CD4-positive, alpha-beta T cell treated with Interleukin-2 at 100 ng/mL for 4 hours (primary cell): ENCODE measurements around the gene TSC22D4.

Experiments
- DNase-seq: peaks from one replicate; pipeline ENCODE4 v3.0.0-alpha.2; 2020; ENCODE audit warnings: low spot score

The TSC22D4 gene

GRCh38 chr7:100428199-100428966 lies 50.6 kb downstream of the TSC22D4 start, which contains the start of gene ZCWPW1:
Gene ZCWPW1 (minus strand): TSS chr7:100428703. CDS start chr7:100420649, 8,054 bp downstream.
- DNase-seq: peak; percentile 98

- DNase-seq: no peak
These were observed 51.2 kb downstream of the TSC22D4 start for GRCh38 chr7:100427762-100428198.

GRCh38 chr7:100426516-100426915 lies 52.5 kb downstream of the TSC22D4 start:
- no peak for DNase-seq

DNA sequence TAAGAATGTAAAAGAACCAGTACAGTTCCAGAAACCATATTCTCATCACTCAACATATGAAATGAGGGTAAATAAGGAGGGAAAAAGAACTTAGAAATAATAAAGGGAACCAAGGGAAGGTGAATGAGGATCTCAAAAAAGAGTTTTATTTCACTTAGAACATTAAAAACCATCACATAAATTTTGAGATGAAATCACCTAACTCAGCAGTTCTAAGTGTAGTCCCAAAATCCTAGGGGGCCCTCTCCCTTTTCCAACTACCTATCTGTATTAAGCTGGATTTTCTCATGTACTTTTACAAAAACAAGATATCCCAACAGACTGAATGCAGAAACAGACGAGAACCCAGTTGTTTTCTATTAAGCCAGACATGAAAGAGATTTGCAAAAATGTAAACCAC lies 53.7 kb downstream of the TSC22D4 start:
- no peak for DNase-seq

- no peak for DNase-seq
These were observed 55.7 kb downstream of the TSC22D4 start for GRCh38 chr7:100423315-100423714.

DNA sequence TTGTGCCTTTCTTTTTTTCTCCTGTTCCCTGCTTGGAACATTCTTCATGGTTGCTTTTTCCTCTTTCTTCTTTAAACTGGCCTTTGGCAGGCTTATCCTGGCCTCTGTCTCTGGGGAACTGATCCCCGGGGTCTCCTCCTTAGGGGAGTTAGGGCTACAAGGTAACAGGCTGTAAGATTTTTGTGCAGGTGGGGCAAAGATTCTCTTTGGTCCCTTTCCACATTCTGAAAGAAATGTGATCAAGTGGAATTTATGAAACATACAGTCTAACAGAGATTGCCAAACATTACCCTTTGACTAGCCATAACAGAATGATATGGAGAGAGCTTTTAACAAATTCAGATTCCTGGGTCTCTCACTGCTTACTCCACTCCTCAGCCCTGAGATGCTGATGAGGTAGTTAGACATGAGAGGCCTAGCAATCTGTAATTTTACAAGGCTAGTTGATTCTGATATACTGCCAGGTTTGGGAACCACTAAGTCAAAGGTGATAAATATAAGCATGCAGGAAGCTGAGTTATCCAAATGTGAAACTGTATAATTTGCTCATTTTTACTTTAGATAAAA lies 59.3 kb downstream of the TSC22D4 start:
- no peak for DNase-seq

DNA sequence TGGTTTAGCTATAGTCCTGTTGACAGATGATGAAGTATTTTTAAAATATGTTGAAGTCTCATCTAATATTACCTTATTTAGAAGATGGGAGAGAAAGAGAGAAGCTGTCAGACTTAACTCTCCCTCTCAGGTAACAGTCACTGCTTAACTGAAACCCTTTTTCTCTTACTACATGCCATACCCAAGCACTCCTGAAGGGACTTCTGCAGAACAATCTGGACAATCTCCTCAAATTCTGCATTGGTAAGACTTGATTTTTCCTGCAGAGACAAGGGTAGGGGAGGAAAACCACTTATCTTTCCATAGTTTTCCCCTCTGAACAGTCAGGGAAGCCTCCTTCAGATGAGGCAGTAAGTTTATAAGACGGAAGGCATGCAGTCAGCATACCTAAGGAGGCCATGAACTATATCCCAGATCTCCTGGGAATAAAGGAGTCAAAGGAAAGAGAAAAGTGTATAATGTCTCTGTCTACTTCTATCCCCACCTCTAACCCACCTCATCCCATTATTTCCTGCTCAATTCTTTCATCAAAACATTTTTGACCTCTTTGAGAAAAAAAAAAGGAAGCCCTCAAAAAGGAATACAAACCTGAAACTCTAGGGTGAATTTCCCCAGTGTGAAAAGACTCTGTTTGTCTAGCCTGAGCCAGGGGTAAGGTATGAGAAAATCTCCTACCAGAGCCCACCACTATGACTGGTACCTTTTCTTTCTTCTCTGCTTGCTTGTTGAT lies 59.9 kb downstream of the TSC22D4 start:
- DNase-seq: no peak
